Measurements from ENCODE around the gene SSU72.
"Not testable (repeated sequence)": the region's sequence is repeated elsewhere in the genome, so short reads cannot be mapped to it uniquely, and the experiment has no call there.

GRCh38 chr1:1516923-1517322 lies 57.7 kb downstream of the SSU72 start:
- not testable (repeated sequence) for TF ChIP-seq CTCF, POLR2AphosphoS5, EP300, POLR2A (IDR thresholded peaks at IDR 0.05)

Data from stomach (tissue), 4 donors.